Vagina (tissue), 2 donors: ENCODE results near the gene AGBL4.

Source experiments
- POLR2A ChIP-seq, 2 donors: fragments of 450-650 bp; IDR thresholded peaks; one replicate each; pipeline ENCODE4 v1.6.1; 2017; ENCODE audit warnings: antibody characterized with exemption in 2 of 2, mild to moderate bottlenecking in 2 of 2, moderate library complexity in 2 of 2
- TF ChIP-seq, protein P1 (sequence below), 3 experiments: fragments of 450-650 bp in 2 of 3; fragments of 200-600 bp in 1 of 3; sonication (generic) in 1 of 3; IDR thresholded peaks; one replicate each; pipeline ENCODE4 v1.5.1; 2017 to 2019; ENCODE audit warnings: antibody characterized with exemption in 3 of 3, mild to moderate bottlenecking in 2 of 3, moderate library complexity in 2 of 3

DNA sequence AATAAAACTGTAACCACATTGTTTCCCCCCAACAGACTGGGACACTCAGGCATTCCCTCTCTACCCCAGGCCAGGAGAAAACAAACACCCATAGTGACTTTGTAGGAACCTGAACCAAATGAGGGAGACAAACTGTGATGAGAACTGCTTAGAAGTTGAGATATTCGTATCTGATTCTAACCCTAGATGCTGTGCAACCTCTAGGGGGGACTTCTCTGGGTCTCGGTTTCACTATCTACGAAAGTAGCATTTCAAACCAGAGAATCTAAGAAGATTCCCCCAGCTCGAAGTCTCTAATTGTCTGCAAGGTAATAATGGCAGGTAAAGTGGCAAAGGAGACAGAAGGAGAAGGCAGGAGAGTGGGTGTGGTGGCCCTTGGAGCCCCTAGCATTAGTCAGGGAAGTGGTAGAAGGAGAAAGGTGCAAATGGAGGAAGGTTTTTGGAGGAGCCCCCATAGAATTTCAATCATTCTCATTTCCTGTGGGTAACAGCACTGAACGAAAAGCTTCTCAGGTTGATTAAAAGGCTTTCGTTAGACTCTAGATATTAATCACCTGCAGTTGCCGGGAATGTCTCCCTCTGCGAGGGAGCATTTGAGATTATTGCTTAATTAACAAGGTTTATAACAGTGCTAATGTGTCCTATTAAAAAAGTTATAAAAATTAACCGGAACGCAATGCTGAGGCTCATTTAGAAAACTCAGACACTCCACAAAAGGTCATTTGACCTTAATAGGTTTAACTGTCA is 1293.4 kb downstream of the AGBL4 start:
- TF ChIP-seq, protein P1, sequence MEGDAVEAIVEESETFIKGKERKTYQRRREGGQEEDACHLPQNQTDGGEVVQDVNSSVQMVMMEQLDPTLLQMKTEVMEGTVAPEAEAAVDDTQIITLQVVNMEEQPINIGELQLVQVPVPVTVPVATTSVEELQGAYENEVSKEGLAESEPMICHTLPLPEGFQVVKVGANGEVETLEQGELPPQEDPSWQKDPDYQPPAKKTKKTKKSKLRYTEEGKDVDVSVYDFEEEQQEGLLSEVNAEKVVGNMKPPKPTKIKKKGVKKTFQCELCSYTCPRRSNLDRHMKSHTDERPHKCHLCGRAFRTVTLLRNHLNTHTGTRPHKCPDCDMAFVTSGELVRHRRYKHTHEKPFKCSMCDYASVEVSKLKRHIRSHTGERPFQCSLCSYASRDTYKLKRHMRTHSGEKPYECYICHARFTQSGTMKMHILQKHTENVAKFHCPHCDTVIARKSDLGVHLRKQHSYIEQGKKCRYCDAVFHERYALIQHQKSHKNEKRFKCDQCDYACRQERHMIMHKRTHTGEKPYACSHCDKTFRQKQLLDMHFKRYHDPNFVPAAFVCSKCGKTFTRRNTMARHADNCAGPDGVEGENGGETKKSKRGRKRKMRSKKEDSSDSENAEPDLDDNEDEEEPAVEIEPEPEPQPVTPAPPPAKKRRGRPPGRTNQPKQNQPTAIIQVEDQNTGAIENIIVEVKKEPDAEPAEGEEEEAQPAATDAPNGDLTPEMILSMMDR (IDR thresholded peaks at IDR 0.05): no peak
- TF ChIP-seq POLR2A (IDR thresholded peaks at IDR 0.05): no peak
